Panc1 (cell line): ENCODE measurements around the gene STYXL1. TPM values are rescaled to one million over a fixed set of nuclear protein-coding genes. Genes with fewer than 3 reads are reported as not detected.

ENCODE experiments used
- ATAC-seq: fragments of 200-7000 bp; cut with Tn5 transposase; 2 replicates; pipeline ENCODE4 v1.9.1; 2020; ENCODE audit warnings: mild to moderate bottlenecking, moderate library complexity
- BruUV-seq: library from RNA; stranded (reverse); fragments of 400-500 nt; replicated peaks from 2 replicates; lab custom pipeline; 2021; lab: Mats Ljungman, UMichigan
- CTCF ChIA-PET: fragments of 300-600 bp; sonication (Branson Sonifier 250); formaldehyde crosslinking; loops from one replicate; lab custom pipeline; 2022; ENCODE audit warnings: antibody characterized with exemption; lab: Charles Lee
- POLR2A ChIA-PET: fragments of 300-600 bp; sonication (Branson Sonifier 250); formaldehyde crosslinking; loops from one replicate; lab custom pipeline; 2022; ENCODE audit warnings: antibody characterized with exemption; lab: Charles Lee
- DNase-seq: peaks from one replicate; pipeline ENCODE4 v3.0.0-alpha.2; 2010; ENCODE audit warnings: low read depth, low spot score
- H3K27ac ChIP-seq: 2 replicates; pipeline ENCODE4 v1.5.1; 2011; ENCODE audit warnings: mild to moderate bottlenecking, low read length, inconsistent platforms
- H3K27me3 ChIP-seq: fragments of 200-500 bp; sonication (Bioruptor generic); 2 replicates; pipeline ENCODE4 v1.6.0; 2014; ENCODE audit warnings: low read length, inconsistent platforms; ENCODE audit not compliant: control insufficient read depth, insufficient read depth
- H3K36me3 ChIP-seq: fragments of 200-500 bp; sonication (Bioruptor generic); 2 replicates; pipeline ENCODE4 v1.5.1; 2014; ENCODE audit warnings: inconsistent platforms, mild to moderate bottlenecking, low read length, moderate library complexity; ENCODE audit not compliant: control insufficient read depth, insufficient read depth
- H3K4me1 ChIP-seq: 2 replicates; pipeline ENCODE4 v1.5.1; 2011; ENCODE audit warnings: inconsistent platforms, mild to moderate bottlenecking, low read length, moderate library complexity; ENCODE audit not compliant: control insufficient read depth, insufficient read depth
- H3K4me3 ChIP-seq, 2 experiments: 2 replicates each; pipeline ENCODE4 v1.5.1; 2011 to 2012; ENCODE audit warnings: low read depth in 2 of 2, low read length in 2 of 2, mild to moderate bottlenecking in 2 of 2, inconsistent platforms in 1 of 2, moderate library complexity in 1 of 2
- H3K9me3 ChIP-seq: fragments of 200-500 bp; sonication (Bioruptor generic); 2 replicates; pipeline ENCODE4 v1.5.1; 2014; ENCODE audit warnings: low read depth, mild to moderate bottlenecking, inconsistent platforms, low read length, moderate library complexity; ENCODE audit not compliant: control insufficient read depth, insufficient read depth
- POLR2AphosphoS5 ChIP-seq: IDR thresholded peaks from 2 replicates; pipeline ENCODE4 v1.6.1; 2012; ENCODE audit warnings: mild to moderate bottlenecking, low read depth, low read length, moderate library complexity
- SIN3A ChIP-seq: IDR thresholded peaks from 2 replicates; pipeline ENCODE4 v1.6.1; 2012; ENCODE audit warnings: low read depth, mild to moderate bottlenecking, low read length, moderate library complexity, borderline replicate concordance; ENCODE audit not compliant: insufficient read depth
- TCF7L2 ChIP-seq: IDR thresholded peaks from 2 replicates; pipeline ENCODE4 v1.6.1; 2011; ENCODE audit warnings: mild to moderate bottlenecking, low read depth, low read length, inconsistent platforms
- in situ Hi-C: cut with HindIII; loops from 2 replicates; pipeline ENCODE4 v1.10.0; 2016; ENCODE audit warnings: low sequenced_read_pairs, low pct_unique_long_range_greater_than_20kb
- intact Hi-C: fragments of 100-400 bp; cut with micrococcal nuclease; formaldehyde crosslinking; loops from one replicate; pipeline ENCODE4 v1.10.0; 2022; ENCODE audit not compliant: unreplicated experiment
- total RNA-seq: library from RNA; stranded (reverse); gene quantifications from one replicate; pipeline ENCODE4 v1.2.1, GENCODE V29; 2021; ENCODE audit not compliant: unreplicated experiment
- TF ChIP-seq, protein P1 (sequence below), 2 experiments: IDR thresholded peaks; 2 replicates each; pipeline ENCODE4 v1.6.1; 2011 to 2012; ENCODE audit warnings: low read depth in 2 of 2, control low read depth in 1 of 2, low read length in 1 of 2, mild to moderate bottlenecking in 1 of 2, moderate library complexity in 1 of 2; ENCODE audit not compliant: insufficient read depth in 1 of 2
- TF ChIP-seq, protein P2 (sequence below): fragments of 450-650 bp; IDR thresholded peaks from 2 replicates; pipeline ENCODE4 v1.5.1; 2017; ENCODE audit warnings: mild to moderate bottlenecking

Gene STYXL1
- total RNA-seq, 1 experiment from 2014 or later, result 57.6 TPM

DNA sequence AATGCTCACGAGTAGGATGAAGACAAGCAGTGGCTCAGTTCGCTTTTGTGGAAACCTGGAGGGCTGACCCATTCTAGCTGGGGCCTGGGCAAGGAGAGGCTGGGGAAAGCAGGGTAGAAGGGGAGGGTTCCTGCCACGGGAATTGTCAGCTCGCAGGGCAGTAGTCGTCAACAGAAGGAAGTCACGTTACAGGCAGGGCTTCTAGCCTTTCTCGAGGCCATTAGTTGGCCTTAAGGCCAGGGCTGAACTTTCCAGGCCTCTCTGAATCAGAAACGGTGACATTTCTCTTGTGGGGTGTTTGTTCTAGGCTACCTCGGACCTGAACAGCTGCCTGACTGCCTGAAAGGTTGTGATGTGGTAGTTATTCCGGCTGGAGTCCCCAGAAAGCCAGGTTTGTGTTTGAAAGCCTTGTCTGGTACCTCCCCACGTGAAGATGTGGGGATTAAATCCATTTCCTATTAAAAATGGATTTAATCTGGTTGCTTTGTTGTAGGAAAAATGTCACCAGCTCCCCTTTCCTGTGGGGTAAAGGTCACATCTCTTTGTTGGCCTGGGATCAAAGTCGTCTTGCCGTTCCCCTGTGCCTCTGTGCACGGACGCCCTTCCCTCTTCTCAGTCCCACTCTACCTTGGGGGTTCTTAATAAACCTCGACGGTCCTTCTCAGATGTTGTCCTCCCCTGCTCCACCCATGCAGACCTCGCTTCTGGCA, 9.5 kb upstream of the STYXL1 start:
- peaks cover 27% of the 10 kb centered on the region for H3K36me3 ChIP-seq
- ChIA-PET POLR2A (interaction anchor here (1.1 kb wide), 1 partner anchor 10 kb away, joined by 3 read pairs; the partner anchor contains the start of genes MDH2 and STYXL1), CTCF (no interaction called here)
- intact Hi-C loops, result no loop called here
- no peak for DNase-seq
- BruUV-seq, result no TSS peak
- H3K27ac ChIP-seq, result no peak overlapping the region
- no peaks in the 10 kb centered on the region for H3K9me3 ChIP-seq
- no peaks in the 10 kb centered on the region for H3K27me3 ChIP-seq
- in situ Hi-C loops, result no loop called here
- no peak for ATAC-seq
- no peak for TF ChIP-seq TCF7L2
- TF ChIP-seq, protein P1, sequence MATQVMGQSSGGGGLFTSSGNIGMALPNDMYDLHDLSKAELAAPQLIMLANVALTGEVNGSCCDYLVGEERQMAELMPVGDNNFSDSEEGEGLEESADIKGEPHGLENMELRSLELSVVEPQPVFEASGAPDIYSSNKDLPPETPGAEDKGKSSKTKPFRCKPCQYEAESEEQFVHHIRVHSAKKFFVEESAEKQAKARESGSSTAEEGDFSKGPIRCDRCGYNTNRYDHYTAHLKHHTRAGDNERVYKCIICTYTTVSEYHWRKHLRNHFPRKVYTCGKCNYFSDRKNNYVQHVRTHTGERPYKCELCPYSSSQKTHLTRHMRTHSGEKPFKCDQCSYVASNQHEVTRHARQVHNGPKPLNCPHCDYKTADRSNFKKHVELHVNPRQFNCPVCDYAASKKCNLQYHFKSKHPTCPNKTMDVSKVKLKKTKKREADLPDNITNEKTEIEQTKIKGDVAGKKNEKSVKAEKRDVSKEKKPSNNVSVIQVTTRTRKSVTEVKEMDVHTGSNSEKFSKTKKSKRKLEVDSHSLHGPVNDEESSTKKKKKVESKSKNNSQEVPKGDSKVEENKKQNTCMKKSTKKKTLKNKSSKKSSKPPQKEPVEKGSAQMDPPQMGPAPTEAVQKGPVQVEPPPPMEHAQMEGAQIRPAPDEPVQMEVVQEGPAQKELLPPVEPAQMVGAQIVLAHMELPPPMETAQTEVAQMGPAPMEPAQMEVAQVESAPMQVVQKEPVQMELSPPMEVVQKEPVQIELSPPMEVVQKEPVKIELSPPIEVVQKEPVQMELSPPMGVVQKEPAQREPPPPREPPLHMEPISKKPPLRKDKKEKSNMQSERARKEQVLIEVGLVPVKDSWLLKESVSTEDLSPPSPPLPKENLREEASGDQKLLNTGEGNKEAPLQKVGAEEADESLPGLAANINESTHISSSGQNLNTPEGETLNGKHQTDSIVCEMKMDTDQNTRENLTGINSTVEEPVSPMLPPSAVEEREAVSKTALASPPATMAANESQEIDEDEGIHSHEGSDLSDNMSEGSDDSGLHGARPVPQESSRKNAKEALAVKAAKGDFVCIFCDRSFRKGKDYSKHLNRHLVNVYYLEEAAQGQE (IDR thresholded peaks at IDR 0.05; ENCODE audit: insufficient read depth in 1 of 2, low read depth in 2 of 2, low read length in 1 of 2), result no peak
- no peak for TF ChIP-seq POLR2AphosphoS5
- TF ChIP-seq SIN3A, result no peak
- TF ChIP-seq, protein P2, sequence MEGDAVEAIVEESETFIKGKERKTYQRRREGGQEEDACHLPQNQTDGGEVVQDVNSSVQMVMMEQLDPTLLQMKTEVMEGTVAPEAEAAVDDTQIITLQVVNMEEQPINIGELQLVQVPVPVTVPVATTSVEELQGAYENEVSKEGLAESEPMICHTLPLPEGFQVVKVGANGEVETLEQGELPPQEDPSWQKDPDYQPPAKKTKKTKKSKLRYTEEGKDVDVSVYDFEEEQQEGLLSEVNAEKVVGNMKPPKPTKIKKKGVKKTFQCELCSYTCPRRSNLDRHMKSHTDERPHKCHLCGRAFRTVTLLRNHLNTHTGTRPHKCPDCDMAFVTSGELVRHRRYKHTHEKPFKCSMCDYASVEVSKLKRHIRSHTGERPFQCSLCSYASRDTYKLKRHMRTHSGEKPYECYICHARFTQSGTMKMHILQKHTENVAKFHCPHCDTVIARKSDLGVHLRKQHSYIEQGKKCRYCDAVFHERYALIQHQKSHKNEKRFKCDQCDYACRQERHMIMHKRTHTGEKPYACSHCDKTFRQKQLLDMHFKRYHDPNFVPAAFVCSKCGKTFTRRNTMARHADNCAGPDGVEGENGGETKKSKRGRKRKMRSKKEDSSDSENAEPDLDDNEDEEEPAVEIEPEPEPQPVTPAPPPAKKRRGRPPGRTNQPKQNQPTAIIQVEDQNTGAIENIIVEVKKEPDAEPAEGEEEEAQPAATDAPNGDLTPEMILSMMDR, result no peak
- no peak overlapping the region for H3K4me3 ChIP-seq
- 0 out of 2 replicates have a peak, but pooled peaks cover 9% of the 10 kb centered on the region for H3K4me1 ChIP-seq

DNA sequence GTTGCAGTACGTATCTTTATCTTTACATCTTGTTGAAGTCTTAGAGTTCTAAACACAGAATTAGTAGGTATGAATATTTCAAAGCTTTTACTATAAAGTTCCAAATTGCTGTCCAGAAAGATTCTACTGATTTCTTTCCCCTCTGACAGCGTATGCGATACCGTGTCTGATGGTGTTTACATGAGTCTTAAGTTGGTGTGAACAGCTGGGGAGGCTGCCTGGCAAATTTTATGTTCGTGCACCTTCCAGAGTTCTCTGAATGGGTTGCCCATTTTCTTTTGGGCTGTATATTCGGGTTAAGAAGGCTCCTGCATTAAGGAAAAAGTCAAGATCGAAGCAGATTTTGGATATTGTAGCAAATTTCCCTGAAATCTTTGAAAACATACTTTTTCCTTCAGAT, 8.4 kb upstream of the STYXL1 start:
- H3K4me1 ChIP-seq, result 0 out of 2 replicates have a peak, but pooled peaks cover 9% of the 10 kb centered on the region
- no TSS peak for BruUV-seq
- no peak overlapping the region for H3K27ac ChIP-seq
- TF ChIP-seq, protein P2, result no peak
- TF ChIP-seq, protein P1 (IDR thresholded peaks at IDR 0.05; ENCODE audit: insufficient read depth in 1 of 2, low read depth in 2 of 2, low read length in 1 of 2), result no peak
- TF ChIP-seq SIN3A (no peak), POLR2AphosphoS5 (no peak), TCF7L2 (no peak)
- no peaks in the 10 kb centered on the region for H3K9me3 ChIP-seq
- in situ Hi-C loops, result no loop called here
- H3K27me3 ChIP-seq, result no peaks in the 10 kb centered on the region
- intact Hi-C loops, result no loop called here
- no peak for ATAC-seq
- no peak overlapping the region for H3K4me3 ChIP-seq
- H3K36me3 ChIP-seq, result peaks cover 27% of the 10 kb centered on the region
- DNase-seq, result no peak
- ChIA-PET CTCF (no interaction called here), POLR2A (interaction anchor here (1.1 kb wide), 1 partner anchor 8 kb away, joined by 3 read pairs; the partner anchor contains the start of genes MDH2 and STYXL1)
